ENCODE results near the gene APOBR. TPM values are rescaled to one million over a fixed set of nuclear protein-coding genes. Genes with fewer than 3 reads are reported as not detected.

Gene APOBR
- total RNA-seq, 4 donors from 2014 or later: 0.49 to 2.1 (median 0.98) TPM

GRCh38 chr16:28511801-28512789, 17.7 kb downstream of the APOBR start:
- H3K36me3 ChIP-seq: no peaks in the 10 kb centered on the region
- H3K27me3 ChIP-seq: peaks cover 0 to 5% (median 0%) of the 10 kb centered on the region in 4 donors
- H3K27ac ChIP-seq: no peak overlapping the region
- 86 to 87% methylated on average over 16 to 20 of the region's 21 CpGs for WGBS, 2 donors
- DNase-seq: no peak
- no peaks in the 10 kb centered on the region for H3K9me3 ChIP-seq
- peaks cover 0 to 8% (median 0%) of the 10 kb centered on the region in 3 donors for H3K4me1 ChIP-seq
- H3K4me3 ChIP-seq: no peak overlapping the region
- intact Hi-C loops (cut with DNase I): no loop called here
- TF ChIP-seq POLR2A (IDR thresholded peaks at IDR 0.05): no peak
- no peak for TF ChIP-seq CTCF (IDR thresholded peaks at IDR 0.05)

DNA sequence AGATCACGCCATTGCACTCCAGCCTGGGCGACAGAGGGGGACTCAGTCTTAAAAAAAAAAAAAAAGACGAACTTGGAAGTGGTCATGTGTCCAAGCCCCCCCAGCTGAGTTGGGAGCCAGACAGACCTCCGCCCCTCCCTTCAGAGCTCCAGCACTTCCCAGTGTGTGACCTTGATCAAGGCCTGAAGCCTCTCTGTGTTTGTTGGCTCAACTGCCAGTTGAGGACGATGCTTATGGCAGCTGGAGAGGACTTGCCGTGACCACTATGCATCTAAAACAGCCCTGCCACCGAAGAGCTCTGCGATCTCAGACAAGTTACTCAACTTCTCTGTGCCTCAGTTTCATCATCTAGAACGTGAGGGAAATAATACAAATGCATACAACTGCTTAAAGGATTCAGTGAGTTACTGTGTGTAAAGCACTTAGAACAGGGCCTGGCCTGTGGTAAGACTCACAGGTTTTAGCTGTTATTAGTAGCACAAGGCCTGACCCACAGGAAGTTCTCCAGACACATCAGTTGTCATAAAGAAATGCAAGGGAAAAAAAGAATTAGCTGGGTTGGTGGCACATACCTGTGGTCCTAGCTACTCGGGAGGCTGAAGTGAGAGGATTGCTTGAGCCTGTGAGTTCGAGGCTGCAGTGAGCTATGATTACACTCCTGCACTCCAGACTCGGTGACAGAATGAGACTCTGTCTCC, 19.2 kb downstream of the APOBR start:
- 81 to 85% methylated on average over 11 to 12 of the region's 12 CpGs for WGBS, 2 donors
- Histone ChIP-seq H3K9me3 (no peaks in the 10 kb centered on the region), H3K27me3 (no peaks in the 10 kb centered on the region), H3K4me3 (no peak overlapping the region), H3K4me1 (no peaks in the 10 kb centered on the region), H3K36me3 (no peaks in the 10 kb centered on the region), H3K27ac (no peak overlapping the region)
- intact Hi-C loops (cut with DNase I): no loop called here
- no peak for DNase-seq
- TF ChIP-seq CTCF (IDR thresholded peaks at IDR 0.05): no peak
- TF ChIP-seq POLR2A (IDR thresholded peaks at IDR 0.05): no peak

DNA sequence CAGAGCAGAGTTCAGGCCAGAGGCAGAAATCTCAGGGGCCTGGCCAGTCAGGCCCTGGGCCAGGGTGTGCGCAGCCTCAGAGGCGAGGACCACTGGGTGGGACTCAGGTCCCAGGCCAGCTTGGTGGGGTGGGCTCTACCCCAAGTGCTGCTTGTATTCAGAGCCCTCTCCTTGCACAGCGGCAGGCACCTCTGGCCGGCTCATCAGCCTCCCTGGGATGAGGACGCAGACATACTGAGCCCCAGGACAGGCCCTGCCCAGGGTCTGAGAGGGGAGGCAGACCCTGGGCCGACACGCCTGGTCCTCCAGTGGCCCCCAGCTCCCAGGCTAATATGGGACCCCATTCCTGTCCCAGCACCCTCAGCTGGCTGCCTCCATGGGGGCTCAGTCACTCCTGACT, 19.8 kb downstream of the APOBR start:
- Histone ChIP-seq H3K27me3 (no peaks in the 10 kb centered on the region), H3K9me3 (no peaks in the 10 kb centered on the region), H3K27ac (no peak overlapping the region), H3K4me1 (no peaks in the 10 kb centered on the region), H3K4me3 (no peak overlapping the region), H3K36me3 (no peaks in the 10 kb centered on the region)
- DNase-seq: no peak
- TF ChIP-seq CTCF (IDR thresholded peaks at IDR 0.05) (no peak), POLR2A (IDR thresholded peaks at IDR 0.05) (no peak)
- intact Hi-C loops (cut with DNase I): no loop called here
- 74 to 87% methylated on average over 3 of the region's 7 CpGs for WGBS, 2 donors

GRCh38 chr16:28520672-28521071, 26.2 kb downstream of the APOBR start:
- Histone ChIP-seq H3K4me1 (peaks cover 0 to 7% (median 0%) of the 10 kb centered on the region in 3 donors), H3K27ac (no peak overlapping the region), H3K9me3 (no peaks in the 10 kb centered on the region), H3K36me3 (no peaks in the 10 kb centered on the region), H3K27me3 (no peaks in the 10 kb centered on the region), H3K4me3 (no peak overlapping the region)
- TF ChIP-seq POLR2A (IDR thresholded peaks at IDR 0.05) (no peak), CTCF (IDR thresholded peaks at IDR 0.05) (no peak)
- WGBS, 2 donors: 79 to 80% methylated on average over 7 of the region's 7 CpGs
- DNase-seq: no peak
- intact Hi-C loops (cut with DNase I): no loop called here

DNA sequence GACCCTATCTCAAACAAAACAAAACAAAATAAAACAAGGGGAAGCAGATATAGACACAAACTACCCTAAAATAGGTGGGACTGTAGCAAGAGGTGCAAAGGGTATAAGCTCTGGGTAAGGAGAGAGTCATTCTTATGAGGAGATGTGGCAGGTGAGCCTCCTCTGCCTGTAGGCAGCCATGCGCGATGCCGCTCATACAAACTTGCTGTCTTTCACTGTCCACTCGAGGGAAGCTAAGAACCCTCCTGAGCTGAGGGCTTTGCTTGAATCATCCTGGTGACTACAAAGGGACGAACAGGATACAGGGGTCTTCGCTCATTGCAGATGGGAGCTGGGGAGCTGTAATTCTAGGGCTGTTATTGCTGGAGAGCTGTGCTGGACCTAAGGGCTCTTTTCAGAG, 27.0 kb downstream of the APOBR start:
- H3K36me3 ChIP-seq: no peaks in the 10 kb centered on the region
- TF ChIP-seq CTCF (IDR thresholded peaks at IDR 0.05): no peak
- TF ChIP-seq POLR2A (IDR thresholded peaks at IDR 0.05): no peak
- no peak for DNase-seq
- no peaks in the 10 kb centered on the region for H3K9me3 ChIP-seq
- no peak overlapping the region for H3K4me3 ChIP-seq
- peaks cover 0 to 7% (median 0%) of the 10 kb centered on the region in 3 donors for H3K4me1 ChIP-seq
- no peaks in the 10 kb centered on the region for H3K27me3 ChIP-seq
- no peak overlapping the region for H3K27ac ChIP-seq
- WGBS, 2 donors: 83 to 88% methylated on average over 4 to 6 of the region's 6 CpGs
- intact Hi-C loops (cut with DNase I): no loop called here

All from esophagus squamous epithelium (tissue), 5 donors.